ENCODE measurements around the gene LOXL1. TPM values are rescaled to one million over a fixed set of nuclear protein-coding genes. Genes with fewer than 3 reads are reported as not detected.

Gene LOXL1
- total RNA-seq, 2 experiments from 2014 or later = 1.6 to 2.8 TPM

DNA sequence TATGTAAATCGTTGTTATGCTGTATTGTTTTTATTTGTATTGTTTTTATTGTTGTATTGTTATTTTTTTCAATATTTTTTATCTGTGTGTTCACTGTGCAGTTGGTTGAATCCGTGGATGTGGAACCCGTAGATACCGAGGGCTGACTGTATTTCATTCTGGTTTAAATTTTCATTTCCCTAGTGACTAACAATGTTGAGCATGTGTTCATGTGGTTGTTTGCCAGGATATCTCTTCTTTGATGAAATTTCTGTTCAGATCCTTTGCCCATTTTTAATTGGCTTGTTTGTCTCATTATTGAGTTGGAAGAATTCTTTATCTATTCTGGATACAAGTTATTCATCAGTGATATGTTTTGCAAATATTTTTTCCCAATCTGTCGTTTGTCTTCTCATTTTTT lies 36.2 kb downstream of the LOXL1 start:
- no peaks in the 10 kb centered on the region for H3K36me3 Mint-ChIP-seq (ENCODE audit: low read depth)
- no peak overlapping the region for H3K27ac Mint-ChIP-seq
- CTCF ChIA-PET = interaction anchor here (3.8 kb wide), 1 partner anchor 11 kb away, joined by 23 read pairs; no protein-coding TSS in a partner anchor
- TF ChIP-seq, protein P1, sequence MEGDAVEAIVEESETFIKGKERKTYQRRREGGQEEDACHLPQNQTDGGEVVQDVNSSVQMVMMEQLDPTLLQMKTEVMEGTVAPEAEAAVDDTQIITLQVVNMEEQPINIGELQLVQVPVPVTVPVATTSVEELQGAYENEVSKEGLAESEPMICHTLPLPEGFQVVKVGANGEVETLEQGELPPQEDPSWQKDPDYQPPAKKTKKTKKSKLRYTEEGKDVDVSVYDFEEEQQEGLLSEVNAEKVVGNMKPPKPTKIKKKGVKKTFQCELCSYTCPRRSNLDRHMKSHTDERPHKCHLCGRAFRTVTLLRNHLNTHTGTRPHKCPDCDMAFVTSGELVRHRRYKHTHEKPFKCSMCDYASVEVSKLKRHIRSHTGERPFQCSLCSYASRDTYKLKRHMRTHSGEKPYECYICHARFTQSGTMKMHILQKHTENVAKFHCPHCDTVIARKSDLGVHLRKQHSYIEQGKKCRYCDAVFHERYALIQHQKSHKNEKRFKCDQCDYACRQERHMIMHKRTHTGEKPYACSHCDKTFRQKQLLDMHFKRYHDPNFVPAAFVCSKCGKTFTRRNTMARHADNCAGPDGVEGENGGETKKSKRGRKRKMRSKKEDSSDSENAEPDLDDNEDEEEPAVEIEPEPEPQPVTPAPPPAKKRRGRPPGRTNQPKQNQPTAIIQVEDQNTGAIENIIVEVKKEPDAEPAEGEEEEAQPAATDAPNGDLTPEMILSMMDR (IDR thresholded peaks at IDR 0.05) = no peak
- intact Hi-C loops (cut with micrococcal nuclease) = no loop called here
- ATAC-seq = no peak
- POLR2A ChIA-PET = no interaction called here
- H3K9me3 Mint-ChIP-seq = no peaks in the 10 kb centered on the region
- no peak for DNase-seq
- H3K4me3 Mint-ChIP-seq = no peak overlapping the region
- H3K27me3 Mint-ChIP-seq = no peaks in the 10 kb centered on the region
- H3K4me1 Mint-ChIP-seq (ENCODE audit: low read depth) = peaks cover 41% of the 10 kb centered on the region

DNA sequence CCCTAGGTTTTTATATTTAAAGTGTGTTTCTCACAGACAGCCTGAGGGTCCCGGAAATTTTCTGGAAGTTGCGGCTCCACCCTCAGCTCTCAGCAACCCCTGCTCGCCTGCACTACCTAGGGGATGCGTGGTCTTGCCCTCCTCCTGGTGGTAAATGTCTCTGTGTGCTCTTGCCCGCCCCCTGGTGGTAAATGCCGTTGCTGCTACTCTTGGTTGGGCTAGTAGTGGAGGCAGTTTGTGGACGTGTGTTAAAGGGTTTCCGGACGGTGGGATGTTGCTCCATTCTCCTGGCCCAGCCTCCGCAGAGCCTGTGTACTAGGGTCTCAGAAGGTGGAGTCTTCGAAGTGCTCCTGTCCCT lies 38.5 kb downstream of the LOXL1 start:
- peak overlapping the region; percentile 91 for H3K27ac Mint-ChIP-seq
- POLR2A ChIA-PET = interaction anchor here (1.0 to 2.6 kb wide), 3 partner anchors 10 to 16 kb away, joined by 3 to 7 read pairs (median 4); no protein-coding TSS in a partner anchor

DNA sequence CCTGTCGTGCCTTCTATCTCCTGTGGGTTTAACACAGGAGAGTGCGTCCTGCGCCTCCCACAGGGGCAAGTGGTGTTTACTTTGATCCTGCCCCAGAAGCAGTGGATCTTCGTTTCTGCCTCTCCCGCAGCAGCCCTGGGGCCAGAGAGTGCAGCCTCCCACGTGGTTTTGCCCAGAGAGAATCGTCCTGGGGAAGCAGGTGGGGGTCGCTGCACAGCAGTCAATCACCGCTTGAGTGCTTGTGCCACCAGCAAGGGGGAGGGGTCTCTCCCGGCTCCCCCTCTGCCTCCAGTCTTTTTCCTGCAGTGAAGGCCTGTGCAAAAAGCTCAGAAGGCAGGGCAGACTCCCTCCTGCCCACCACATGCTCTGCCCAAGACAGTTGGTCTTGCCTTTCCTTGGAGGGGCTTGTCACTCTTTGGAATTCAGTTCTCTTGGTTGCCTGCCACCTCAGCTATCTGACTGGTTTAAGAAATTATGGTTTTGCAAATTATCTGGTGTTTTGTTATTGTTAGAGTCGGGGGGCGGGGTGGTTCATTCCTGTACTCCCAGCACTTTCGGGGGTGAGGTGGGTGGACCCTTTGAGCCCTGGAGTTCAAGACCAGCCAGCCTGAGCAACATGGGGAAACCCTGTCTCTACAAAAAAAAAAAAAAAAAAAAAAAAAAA lies 39.0 kb downstream of the LOXL1 start:
- ChIA-PET POLR2A (interaction anchor here (0.6 to 2.6 kb wide), 4 partner anchors 9 to 1202 kb away, joined by 3 to 7 read pairs (median 4); no protein-coding TSS in a partner anchor), CTCF (interaction anchor here (0.8 to 4.9 kb wide), 20 partner anchors 8 to 1236 kb away, joined by 3 to 72 read pairs (median 4); partner anchors contain the start of gene TBC1D21)
- Mint-ChIP-seq H3K27ac (peak overlapping the region; percentile 91), H3K4me1 (ENCODE audit: low read depth) (peaks cover 28% of the 10 kb centered on the region), H3K36me3 (ENCODE audit: low read depth) (no peaks in the 10 kb centered on the region), H3K27me3 (no peaks in the 10 kb centered on the region), H3K9me3 (no peaks in the 10 kb centered on the region), H3K4me3 (peak overlapping the region; percentile 71)
- TF ChIP-seq, protein P1 (IDR thresholded peaks at IDR 0.05) = peak; percentile 65
- ATAC-seq (peak; percentile 66), DNase-seq (peak; percentile 77)
- intact Hi-C loops (cut with micrococcal nuclease) = no loop called here

More for the DNA sequence above, 38.5 kb downstream of the LOXL1 start:
- no peaks in the 10 kb centered on the region for H3K9me3 Mint-ChIP-seq
- ATAC-seq (peak; percentile 89), DNase-seq (peak; percentile 96)
- CTCF ChIA-PET = interaction anchor here (0.6 to 4.9 kb wide), 24 partner anchors 8 to 321 kb away, joined by 3 to 72 read pairs (median 4); partner anchors contain the start of genes PML and TBC1D21
- peak overlapping the region; percentile 71 for H3K4me3 Mint-ChIP-seq
- no peaks in the 10 kb centered on the region for H3K27me3 Mint-ChIP-seq
- H3K36me3 Mint-ChIP-seq (ENCODE audit: low read depth) = no peaks in the 10 kb centered on the region
- intact Hi-C loops (cut with micrococcal nuclease) = loop anchor here (1.0 kb wide), 1 partner anchor 13 kb away; no protein-coding TSS in a partner anchor
- TF ChIP-seq, protein P1 (IDR thresholded peaks at IDR 0.05) = peak; percentile 95
- H3K4me1 Mint-ChIP-seq (ENCODE audit: low read depth) = peaks cover 30% of the 10 kb centered on the region

DNA sequence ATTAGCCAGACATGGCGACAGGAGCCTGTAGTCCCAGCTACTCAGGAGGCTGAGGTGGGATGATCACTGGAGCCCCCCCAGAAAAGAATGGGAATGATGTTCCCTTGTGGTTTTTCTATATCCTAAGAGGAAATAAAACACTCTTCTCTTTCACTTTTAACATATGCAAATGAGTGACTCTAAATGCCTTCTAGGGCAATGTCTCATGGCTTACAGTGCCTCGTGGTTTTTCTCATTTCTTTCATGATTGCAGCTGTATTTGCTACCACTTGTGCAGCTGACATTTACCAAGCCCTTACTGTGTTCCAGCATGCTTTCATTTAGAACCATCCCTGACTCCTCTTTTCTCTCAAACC lies 39.5 kb downstream of the LOXL1 start:
- intact Hi-C loops (cut with micrococcal nuclease) = no loop called here
- H3K27ac Mint-ChIP-seq = peak overlapping the region; percentile 91
- peak; percentile 40 for DNase-seq
- H3K27me3 Mint-ChIP-seq = no peaks in the 10 kb centered on the region
- peak; percentile 69 for ATAC-seq
- H3K9me3 Mint-ChIP-seq = no peaks in the 10 kb centered on the region
- TF ChIP-seq, protein P1 (IDR thresholded peaks at IDR 0.05) = no peak
- peak overlapping the region; percentile 71 for H3K4me3 Mint-ChIP-seq
- peaks cover 25% of the 10 kb centered on the region for H3K4me1 Mint-ChIP-seq (ENCODE audit: low read depth)
- H3K36me3 Mint-ChIP-seq (ENCODE audit: low read depth) = no peaks in the 10 kb centered on the region
- POLR2A ChIA-PET = interaction anchor here (0.6 to 2.6 kb wide), 4 partner anchors 9 to 1203 kb away, joined by 3 to 7 read pairs (median 4); no protein-coding TSS in a partner anchor
- CTCF ChIA-PET = interaction anchor here (0.7 to 4.9 kb wide), 17 partner anchors 8 to 1237 kb away, joined by 3 to 72 read pairs (median 4); partner anchors contain the start of genes PML and TBC1D21

DNA sequence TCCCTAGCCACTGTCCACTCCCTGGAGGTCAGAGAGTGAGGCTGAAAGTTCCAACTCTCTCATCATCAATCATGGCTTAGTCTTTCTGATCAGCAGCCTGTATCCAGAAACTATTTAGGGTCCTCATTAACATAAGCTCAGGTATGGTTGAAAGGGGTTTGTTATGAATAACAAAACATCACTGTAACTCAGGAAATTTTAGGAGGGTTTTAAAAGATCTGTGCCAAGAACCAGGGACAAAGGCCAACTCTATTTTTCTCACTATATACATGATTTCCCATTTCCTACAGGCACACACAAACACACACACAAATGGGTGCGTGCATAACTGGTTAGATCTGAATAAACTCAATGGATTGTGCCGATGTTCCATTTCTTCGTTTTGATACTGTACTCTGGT lies 42.2 kb downstream of the LOXL1 start:
- no peak for DNase-seq
- no peak overlapping the region for H3K4me3 Mint-ChIP-seq
- H3K27ac Mint-ChIP-seq = no peak overlapping the region
- ChIA-PET CTCF (interaction anchor here (1.1 to 1.2 kb wide), 3 partner anchors 7 to 38 kb away, joined by 3 to 4 read pairs (median 4); no protein-coding TSS in a partner anchor), POLR2A (no interaction called here)
- intact Hi-C loops (cut with micrococcal nuclease) = no loop called here
- H3K9me3 Mint-ChIP-seq = no peaks in the 10 kb centered on the region
- TF ChIP-seq, protein P1 (IDR thresholded peaks at IDR 0.05) = no peak
- H3K36me3 Mint-ChIP-seq (ENCODE audit: low read depth) = no peaks in the 10 kb centered on the region
- no peaks in the 10 kb centered on the region for H3K27me3 Mint-ChIP-seq
- H3K4me1 Mint-ChIP-seq (ENCODE audit: low read depth) = peaks cover 28% of the 10 kb centered on the region
- no peak for ATAC-seq
